NB4 (cell line): Measurements from ENCODE around the gene SNTG2.

Experiments
- MYC ChIP-seq: IDR thresholded peaks from 2 replicates; pipeline ENCODE4 v1.6.1; 2011; ENCODE audit warnings: low read depth, low read length
- POLR2A ChIP-seq: IDR thresholded peaks from 2 replicates; pipeline ENCODE4 v1.6.1; 2011; ENCODE audit warnings: mild to moderate bottlenecking; ENCODE audit not compliant: insufficient read length; ENCODE audit errors: extremely low read depth
- TF ChIP-seq, protein P1 (sequence below): IDR thresholded peaks from one replicate; pipeline ENCODE4 v1.5.1; 2012; ENCODE audit warnings: low read depth, low read length
- TF ChIP-seq, protein P2 (sequence below): IDR thresholded peaks from 2 replicates; pipeline ENCODE4 v1.6.1; 2011; ENCODE audit warnings: low read depth, low read length

DNA sequence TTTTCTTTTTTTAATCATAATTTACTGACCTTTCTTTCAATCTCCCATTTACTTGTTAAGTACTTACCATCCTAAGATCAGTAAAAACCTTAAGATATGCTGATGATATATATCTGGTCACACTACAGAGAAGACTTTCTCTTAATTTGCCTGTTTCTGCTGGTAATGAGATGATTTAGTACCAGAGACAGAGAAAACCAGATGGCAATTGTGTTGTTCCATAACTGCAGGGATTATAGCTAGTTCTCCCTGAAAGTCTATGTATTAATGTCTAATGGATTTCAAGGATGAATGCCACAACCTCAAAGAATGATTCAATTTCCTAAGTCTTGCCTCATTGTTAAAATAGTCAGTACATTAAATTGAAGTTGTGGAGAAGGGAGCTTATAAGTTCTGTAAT is 40.3 kb downstream of the SNTG2 start:
- TF ChIP-seq, protein P1, sequence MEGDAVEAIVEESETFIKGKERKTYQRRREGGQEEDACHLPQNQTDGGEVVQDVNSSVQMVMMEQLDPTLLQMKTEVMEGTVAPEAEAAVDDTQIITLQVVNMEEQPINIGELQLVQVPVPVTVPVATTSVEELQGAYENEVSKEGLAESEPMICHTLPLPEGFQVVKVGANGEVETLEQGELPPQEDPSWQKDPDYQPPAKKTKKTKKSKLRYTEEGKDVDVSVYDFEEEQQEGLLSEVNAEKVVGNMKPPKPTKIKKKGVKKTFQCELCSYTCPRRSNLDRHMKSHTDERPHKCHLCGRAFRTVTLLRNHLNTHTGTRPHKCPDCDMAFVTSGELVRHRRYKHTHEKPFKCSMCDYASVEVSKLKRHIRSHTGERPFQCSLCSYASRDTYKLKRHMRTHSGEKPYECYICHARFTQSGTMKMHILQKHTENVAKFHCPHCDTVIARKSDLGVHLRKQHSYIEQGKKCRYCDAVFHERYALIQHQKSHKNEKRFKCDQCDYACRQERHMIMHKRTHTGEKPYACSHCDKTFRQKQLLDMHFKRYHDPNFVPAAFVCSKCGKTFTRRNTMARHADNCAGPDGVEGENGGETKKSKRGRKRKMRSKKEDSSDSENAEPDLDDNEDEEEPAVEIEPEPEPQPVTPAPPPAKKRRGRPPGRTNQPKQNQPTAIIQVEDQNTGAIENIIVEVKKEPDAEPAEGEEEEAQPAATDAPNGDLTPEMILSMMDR = no peak
- no peak for TF ChIP-seq POLR2A
- TF ChIP-seq MYC = no peak
- TF ChIP-seq, protein P2, sequence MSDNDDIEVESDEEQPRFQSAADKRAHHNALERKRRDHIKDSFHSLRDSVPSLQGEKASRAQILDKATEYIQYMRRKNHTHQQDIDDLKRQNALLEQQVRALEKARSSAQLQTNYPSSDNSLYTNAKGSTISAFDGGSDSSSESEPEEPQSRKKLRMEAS = no peak
